Stomach (tissue), 9 donors: ENCODE measurements around the gene TMEM181. TPM values are rescaled to one million over a fixed set of nuclear protein-coding genes. Genes with fewer than 3 reads are reported as not detected.
"Not testable (repeated sequence)": the region's sequence is repeated elsewhere in the genome, so short reads cannot be mapped to it uniquely, and the experiment has no call there.

Experiments used
- DNase-seq, 2 donors: peaks; one replicate each; pipeline versions ENCODE4 v3.0.0 to v3.0.0-alpha.2; 2013 to 2019
- H3K27ac ChIP-seq, 5 donors: fragments of 200-600 bp in 4 of 5; sonication (generic) in 4 of 5; one replicate each; pipeline ENCODE4 v1.5.1; 2013 to 2019; ENCODE audit warnings: mild to moderate bottlenecking in 1 of 5, moderate library complexity in 1 of 5
- H3K27me3 ChIP-seq, 3 donors: fragments of 200-600 bp; sonication (generic); one replicate each; pipeline ENCODE4 v1.5.1; 2017 to 2019; ENCODE audit warnings: mixed run types in 1 of 3
- H3K36me3 ChIP-seq, 4 donors: fragments of 200-600 bp; sonication (generic); 1 replicate in 3 of 4; 2 replicates in 1 of 4; pipeline ENCODE4 v1.5.1; 2016 to 2019
- H3K4me1 ChIP-seq, 4 donors: fragments of 200-600 bp; sonication (generic); one replicate each; pipeline ENCODE4 v1.5.1; 2016 to 2019
- H3K4me3 ChIP-seq, 4 donors: fragments of 200-600 bp; sonication (generic) in 3 of 4; one replicate each; pipeline ENCODE4 v1.5.1; 2016 to 2019; ENCODE audit warnings: mild to moderate bottlenecking in 1 of 4
- H3K9me3 ChIP-seq, 4 donors: fragments of 200-600 bp; sonication (generic); one replicate each; pipeline ENCODE4 v1.5.1; 2016 to 2019
- EP300 ChIP-seq: sonication (generic); formaldehyde crosslinking; IDR thresholded peaks from one replicate; pipeline ENCODE4 v1.6.1; 2017; ENCODE audit warnings: antibody characterized with exemption
- POLR2A ChIP-seq, 4 donors: fragments of 450-650 bp; IDR thresholded peaks; one replicate each; pipeline ENCODE4 v1.6.1; 2016; ENCODE audit warnings: antibody characterized with exemption in 4 of 4, control low read depth in 2 of 4, mild to moderate bottlenecking in 1 of 4, moderate library complexity in 1 of 4
- POLR2AphosphoS5 ChIP-seq, 3 donors: sonication (generic); formaldehyde crosslinking; IDR thresholded peaks; one replicate each; pipeline ENCODE4 v1.6.1; 2016; ENCODE audit warnings: antibody characterized with exemption in 3 of 3
- WGBS, 5 donors: extraction: QIAGEN DNeasy Blood & Tissue Kit in 3 of 5; methylation state at CpG; one replicate each; pipeline versions ENCODE4 v1.1.5 to v1.1.7; 2013 to 2018; 5-methylcytosine and 5-hydroxymethylcytosine counted together
- intact Hi-C: fragments of 100-400 bp; cut with DNase I; formaldehyde crosslinking; loops from one replicate; pipeline ENCODE4 v1.15.1; 2023; ENCODE audit warnings: low total_unique reads
- polyA plus RNA-seq, 3 donors: library from polyadenylated mRNA; stranded (reverse); fragments of 200-250 nt; gene quantifications; one replicate each; pipeline ENCODE4 v1.2.3, GENCODE V29; 2013
- total RNA-seq, 5 donors: library from RNA; depleted of rRNA; stranded (reverse); fragments of >200 nt; gene quantifications; one replicate each; pipeline versions ENCODE4 v1.1.0 to v1.2.3, GENCODE V29; 2014 to 2016
- TF ChIP-seq, protein P1 (sequence below), 7 experiments: fragments of 450-650 bp in 4 of 7; fragments of 200-600 bp in 3 of 7; sonication (generic) in 3 of 7; IDR thresholded peaks; one replicate each; pipeline ENCODE4 v1.5.1; 2016 to 2019; ENCODE audit warnings: antibody characterized with exemption in 7 of 7, control low read depth in 2 of 7, mild to moderate bottlenecking in 1 of 7
- donor health status: healthy with polysubstance abuse.
- donor health status: Bipolar disorder and iron deficiency.
- donor health status: healthy.

Gene TMEM181
- total and polyA plus RNA-seq, 8 donors, result 2.9 to 62.2 (median 15.0) TPM

DNA sequence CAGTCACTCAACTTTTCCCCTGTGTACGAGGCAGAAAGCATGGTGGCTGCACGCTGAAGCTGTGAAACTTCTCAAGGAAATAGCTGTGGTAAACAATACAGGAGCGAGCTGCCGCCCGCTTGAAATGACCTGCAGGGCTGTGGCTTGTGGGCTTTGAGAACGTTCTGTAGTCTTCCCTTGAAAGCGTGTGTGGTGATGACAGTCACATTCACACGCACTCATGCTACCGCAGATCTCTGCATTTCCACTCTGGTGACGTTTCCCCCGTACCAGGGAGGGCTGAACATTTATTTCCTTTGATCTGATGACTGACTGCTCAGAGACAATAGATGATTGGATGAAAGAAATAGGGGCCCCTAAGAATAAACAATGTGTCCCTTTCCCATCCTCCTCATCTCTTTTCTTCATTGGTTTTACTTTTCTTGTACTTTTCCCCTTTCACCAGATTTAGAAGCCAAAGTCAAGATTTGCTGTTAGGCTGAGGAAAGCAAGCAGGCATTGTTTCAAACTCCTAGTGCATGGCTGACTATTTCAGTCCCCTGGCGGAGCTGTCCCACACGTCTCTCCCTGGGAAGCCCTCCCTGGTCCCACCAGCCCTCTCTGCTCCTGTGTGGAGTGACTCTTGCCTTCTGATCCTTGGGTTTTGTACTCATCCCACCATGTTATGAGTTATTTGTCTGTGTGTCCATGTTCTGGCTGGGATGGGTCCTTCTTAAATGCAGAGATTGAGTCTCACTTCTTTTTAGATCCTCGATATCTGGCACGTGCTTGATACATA lies 93.9 kb downstream of the TMEM181 start:
- DNase-seq, result peak; percentile 61 to 86
- WGBS, 5 donors, result 50 to 62% (median 56%) methylated on average over 15 of the region's 15 CpGs
- TF ChIP-seq POLR2AphosphoS5 (IDR thresholded peaks at IDR 0.05) (peak in 2 of 3 donors; percentile 49 to 56), EP300 (peak; percentile 42)
- TF ChIP-seq, protein P1, sequence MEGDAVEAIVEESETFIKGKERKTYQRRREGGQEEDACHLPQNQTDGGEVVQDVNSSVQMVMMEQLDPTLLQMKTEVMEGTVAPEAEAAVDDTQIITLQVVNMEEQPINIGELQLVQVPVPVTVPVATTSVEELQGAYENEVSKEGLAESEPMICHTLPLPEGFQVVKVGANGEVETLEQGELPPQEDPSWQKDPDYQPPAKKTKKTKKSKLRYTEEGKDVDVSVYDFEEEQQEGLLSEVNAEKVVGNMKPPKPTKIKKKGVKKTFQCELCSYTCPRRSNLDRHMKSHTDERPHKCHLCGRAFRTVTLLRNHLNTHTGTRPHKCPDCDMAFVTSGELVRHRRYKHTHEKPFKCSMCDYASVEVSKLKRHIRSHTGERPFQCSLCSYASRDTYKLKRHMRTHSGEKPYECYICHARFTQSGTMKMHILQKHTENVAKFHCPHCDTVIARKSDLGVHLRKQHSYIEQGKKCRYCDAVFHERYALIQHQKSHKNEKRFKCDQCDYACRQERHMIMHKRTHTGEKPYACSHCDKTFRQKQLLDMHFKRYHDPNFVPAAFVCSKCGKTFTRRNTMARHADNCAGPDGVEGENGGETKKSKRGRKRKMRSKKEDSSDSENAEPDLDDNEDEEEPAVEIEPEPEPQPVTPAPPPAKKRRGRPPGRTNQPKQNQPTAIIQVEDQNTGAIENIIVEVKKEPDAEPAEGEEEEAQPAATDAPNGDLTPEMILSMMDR (IDR thresholded peaks at IDR 0.05), result no peak
- H3K27ac ChIP-seq, result peak overlapping the region; percentile 67 to 86 (median 79)
- H3K27me3 ChIP-seq, result no peaks in the 10 kb centered on the region
- no peaks in the 10 kb centered on the region for H3K9me3 ChIP-seq
- H3K36me3 ChIP-seq, result no peaks in the 10 kb centered on the region
- no peak overlapping the region for H3K4me3 ChIP-seq
- intact Hi-C loops, result no loop called here
- peaks cover 0 to 40% (median 13%) of the 10 kb centered on the region in 4 donors for H3K4me1 ChIP-seq

DNA sequence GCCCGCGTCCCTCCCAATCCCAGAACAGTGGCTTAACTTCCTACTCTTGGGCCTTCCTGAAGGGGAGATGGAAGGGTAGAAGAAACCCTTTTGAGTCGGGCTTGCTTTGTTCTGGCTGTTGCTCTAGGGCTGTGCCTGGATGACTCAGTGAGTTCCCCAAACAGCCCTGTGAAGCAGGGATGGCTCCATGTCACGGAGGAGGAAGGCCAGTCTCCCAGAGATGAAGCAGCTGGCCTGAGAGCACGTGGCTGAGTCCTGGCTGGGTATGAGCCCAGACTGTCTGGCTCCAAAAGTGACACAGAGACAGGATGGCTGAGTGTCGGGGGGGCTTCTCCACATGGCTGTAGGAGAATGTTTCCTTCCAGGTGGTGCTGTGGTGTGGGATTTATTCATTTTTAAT lies 94.6 kb downstream of the TMEM181 start:
- no peaks in the 10 kb centered on the region for H3K27me3 ChIP-seq
- H3K4me1 ChIP-seq, result peaks cover 0 to 43% (median 13%) of the 10 kb centered on the region in 4 donors
- intact Hi-C loops, result no loop called here
- peak; percentile 69 to 93 (median 82) for TF ChIP-seq POLR2AphosphoS5 (IDR thresholded peaks at IDR 0.05)
- no peak for TF ChIP-seq POLR2A (IDR thresholded peaks at IDR 0.05)
- TF ChIP-seq EP300, result no peak
- H3K36me3 ChIP-seq, result no peaks in the 10 kb centered on the region
- DNase-seq, result peak; percentile 53 to 87
- no peak overlapping the region for H3K4me3 ChIP-seq
- H3K27ac ChIP-seq, result peak overlapping the region; percentile 67 to 86 (median 79)
- no peaks in the 10 kb centered on the region for H3K9me3 ChIP-seq
- 50 to 76% (median 72%) methylated on average over 6 of the region's 6 CpGs for WGBS, 5 donors

DNA sequence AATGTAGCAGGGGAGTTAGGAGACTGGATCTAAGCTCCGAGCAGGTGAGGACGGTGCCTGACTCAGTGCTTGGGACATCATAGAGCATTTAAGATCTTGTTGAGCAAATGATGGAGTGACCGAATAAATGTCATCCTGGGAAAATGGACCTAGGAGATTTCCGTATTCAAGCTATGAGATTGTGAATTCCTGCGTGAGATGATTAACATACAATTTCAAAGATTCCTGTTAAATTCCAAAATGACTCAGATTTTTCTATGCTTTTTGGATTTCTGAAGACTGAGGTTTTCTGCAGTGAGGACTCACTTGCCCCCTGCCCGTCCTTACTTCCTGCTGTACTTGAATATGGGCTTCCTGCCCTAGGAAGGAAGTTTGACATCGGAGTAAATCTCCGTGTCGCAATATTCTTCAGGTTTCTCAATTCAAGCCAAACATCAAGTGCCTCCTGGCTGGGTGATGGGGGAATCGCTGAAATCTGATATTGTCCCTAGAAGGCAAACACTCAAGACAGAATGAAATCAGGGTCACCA lies 95.1 kb downstream of the TMEM181 start:
- Histone ChIP-seq H3K36me3 (no peaks in the 10 kb centered on the region), H3K9me3 (no peaks in the 10 kb centered on the region), H3K27me3 (no peaks in the 10 kb centered on the region), H3K4me3 (no peak overlapping the region), H3K27ac (peak overlapping the region; percentile 67 to 86 (median 79)), H3K4me1 (peaks cover 0 to 48% (median 17%) of the 10 kb centered on the region in 4 donors)
- intact Hi-C loops, result no loop called here
- WGBS, 5 donors, result 64 to 80% (median 74%) methylated on average over 10 of the region's 10 CpGs
- TF ChIP-seq EP300, result no peak
- TF ChIP-seq POLR2AphosphoS5 (IDR thresholded peaks at IDR 0.05), result peak in 2 of 3 donors; percentile 22 to 34
- peak in 1 of 2 donors; percentile 50 for DNase-seq

DNA sequence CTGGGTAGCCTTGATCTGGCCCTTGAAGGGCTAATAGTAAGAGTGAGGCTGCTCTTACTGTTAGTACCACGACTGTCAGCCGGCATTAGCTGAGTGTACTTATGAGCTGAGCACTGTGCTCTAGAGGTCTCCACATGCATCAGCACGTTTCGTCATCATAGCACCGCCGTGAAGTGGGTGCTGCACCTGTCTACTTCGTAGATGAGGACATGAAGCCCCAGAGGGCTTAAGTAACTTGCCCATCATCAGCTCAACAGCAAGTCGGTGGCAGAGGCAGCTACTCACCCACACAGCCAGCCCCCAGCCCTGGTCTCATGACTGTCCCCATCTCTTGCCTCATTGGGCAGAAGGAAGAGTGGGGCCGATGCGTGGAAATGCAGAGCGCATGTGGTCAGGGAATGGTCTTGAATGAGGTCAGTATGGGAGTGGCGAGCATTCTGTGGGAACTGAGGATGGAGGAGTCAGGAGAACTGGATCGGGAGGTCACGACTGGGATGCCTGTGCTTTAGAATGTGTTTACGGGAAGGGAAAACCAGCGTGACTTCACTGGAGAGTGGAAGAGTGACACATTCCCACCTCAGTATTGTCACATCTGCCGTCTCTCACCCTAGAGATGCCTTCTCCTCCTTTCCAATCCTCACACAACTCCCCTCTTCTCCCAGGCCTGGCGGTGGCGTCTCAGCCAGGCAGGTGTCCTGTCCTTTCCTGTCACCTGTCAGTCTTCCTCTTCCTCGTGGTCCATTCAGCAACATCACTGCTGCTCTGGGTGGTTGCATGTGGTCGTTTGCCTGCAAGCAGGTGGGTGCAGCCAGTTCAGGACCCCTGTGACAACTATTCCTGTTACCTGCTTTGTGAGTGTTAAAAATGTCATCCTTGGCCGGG lies 95.9 kb downstream of the TMEM181 start:
- H3K4me3 ChIP-seq, result no peak overlapping the region
- H3K9me3 ChIP-seq, result no peaks in the 10 kb centered on the region
- no peaks in the 10 kb centered on the region for H3K36me3 ChIP-seq
- TF ChIP-seq POLR2A (IDR thresholded peaks at IDR 0.05) (no peak), EP300 (no peak), POLR2AphosphoS5 (IDR thresholded peaks at IDR 0.05) (no peak)
- TF ChIP-seq, protein P1 (IDR thresholded peaks at IDR 0.05), result no peak
- 85 to 88% (median 88%) methylated on average over 22 of the region's 22 CpGs for WGBS, 5 donors
- peaks cover 0 to 55% (median 22%) of the 10 kb centered on the region in 4 donors for H3K4me1 ChIP-seq
- intact Hi-C loops, result no loop called here
- H3K27ac ChIP-seq, result peak overlapping the region in 4 of 5 donors; percentile 77 to 86 (median 80)
- no peak for DNase-seq
- H3K27me3 ChIP-seq, result no peaks in the 10 kb centered on the region

DNA sequence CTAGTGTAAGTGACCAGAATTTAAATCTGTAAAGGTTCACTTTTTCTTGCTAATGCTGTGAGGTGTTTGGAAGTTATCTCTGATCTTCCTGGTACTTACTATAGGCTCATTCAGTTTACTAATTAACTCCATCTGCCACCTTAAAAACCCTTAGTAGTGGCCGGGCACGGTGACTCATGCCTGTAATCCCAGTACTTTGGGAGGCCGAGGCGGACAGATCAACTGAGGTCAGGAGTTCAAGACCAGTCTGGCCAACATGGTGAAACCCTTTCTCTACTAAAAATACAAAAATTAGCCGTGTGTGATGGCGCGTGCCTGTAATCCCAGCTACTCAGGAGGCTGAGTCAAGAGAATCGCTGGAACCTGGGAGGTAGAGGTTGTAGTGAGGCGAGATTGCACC lies 97.1 kb downstream of the TMEM181 start:
- intact Hi-C loops, H3K36me3 ChIP-seq, DNase-seq, H3K27ac ChIP-seq, H3K9me3 ChIP-seq, H3K27me3 ChIP-seq, H3K4me3 ChIP-seq: not testable (repeated sequence)
- WGBS, 5 donors, result 54 to 63% (median 59%) methylated on average over 9 of the region's 9 CpGs
- peaks cover 0 to 55% (median 22%) of the 10 kb centered on the region in 4 donors for H3K4me1 ChIP-seq
